ENCODE results near the gene NHSL2. TPM values are rescaled to one million over a fixed set of nuclear protein-coding genes. Genes with fewer than 3 reads are reported as not detected.

NHSL2 gene
- total and polyA plus RNA-seq, 2 of the 13 experiments (the other 11 are each of a cell fraction or from before 2014, with no cell fraction given), result not detected

DNA sequence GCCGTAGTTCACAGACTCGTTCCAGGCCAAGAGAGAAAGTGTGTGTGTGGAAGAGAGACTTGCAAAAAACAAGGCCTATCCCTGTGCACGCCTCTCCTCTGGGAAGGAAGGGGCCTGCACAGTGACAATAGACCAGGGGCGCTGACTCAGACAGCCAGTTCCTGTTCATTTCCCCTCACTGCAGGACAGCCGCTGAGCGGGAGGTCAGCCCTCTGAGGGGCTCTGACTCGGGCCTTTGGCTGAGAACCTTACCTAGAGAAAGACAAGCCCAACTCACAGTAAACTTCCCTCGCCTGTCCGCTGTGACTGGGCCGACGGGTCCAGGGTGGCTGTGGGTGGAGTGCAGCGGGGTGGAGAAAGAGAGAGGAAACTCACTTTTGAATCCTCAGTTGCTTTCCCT is 169.0 kb downstream of the NHSL2 start:
- intact Hi-C loops (cut with micrococcal nuclease; ENCODE audit: unreplicated experiment) (no loop called here), in situ Hi-C loops (cut with HindIII; ENCODE audit: extremely low pct_ligation_motif_present, low pct_unique_long_range_greater_than_20kb) (no loop called here)
- TF ChIP-seq, protein P1, sequence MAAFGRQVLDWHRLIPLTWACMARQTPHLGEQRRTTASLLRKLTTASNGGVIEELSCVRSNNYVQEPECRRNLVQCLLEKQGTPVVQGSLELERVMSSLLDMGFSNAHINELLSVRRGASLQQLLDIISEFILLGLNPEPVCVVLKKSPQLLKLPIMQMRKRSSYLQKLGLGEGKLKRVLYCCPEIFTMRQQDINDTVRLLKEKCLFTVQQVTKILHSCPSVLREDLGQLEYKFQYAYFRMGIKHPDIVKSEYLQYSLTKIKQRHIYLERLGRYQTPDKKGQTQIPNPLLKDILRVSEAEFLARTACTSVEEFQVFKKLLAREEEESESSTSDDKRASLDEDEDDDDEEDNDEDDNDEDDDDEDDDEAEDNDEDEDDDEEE (CRISPR knock-in tag; IDR thresholded peaks at IDR 0.05), result no peak
- no peak for TF ChIP-seq HNF1A (IDR thresholded peaks at IDR 0.05; ENCODE audit: low read depth)
- TF ChIP-seq HNF1A (CRISPR knock-in tag; IDR thresholded peaks at IDR 0.05; ENCODE audit: borderline replicate concordance), result no peak
- TF ChIP-seq ZNF124 (CRISPR knock-in tag; IDR thresholded peaks at IDR 0.05), result no peak
- no peak for TF ChIP-seq ZNF710 (CRISPR knock-in tag; IDR thresholded peaks at IDR 0.05; ENCODE audit: borderline replicate concordance)
- no peak for TF ChIP-seq HIVEP1 (CRISPR knock-in tag; IDR thresholded peaks at IDR 0.05)
- no peak for TF ChIP-seq ZNF430 (CRISPR knock-in tag; IDR thresholded peaks at IDR 0.05)
- no peak for TF ChIP-seq ZNF256 (CRISPR knock-in tag; conservative IDR thresholded peaks at IDR 0.05)
- TF ChIP-seq SALL2 (CRISPR knock-in tag; IDR thresholded peaks at IDR 0.05), result no peak
- H3K9me3 ChIP-seq (ENCODE audit: low read length), result no peaks in the 10 kb centered on the region
- H3K9ac ChIP-seq (ENCODE audit: insufficient read depth, low read depth, low read length), result no peak overlapping the region
- WGBS (ENCODE audit: low lambda C conversion rate), result 58% methylated on average over 7 of the region's 12 CpGs
- H3K4me2 ChIP-seq (ENCODE audit: low read depth, low read length), result no peak overlapping the region
- BruUV-seq (replicated peaks), result no TSS peak
- ChIA-PET POLR2A (no interaction called here), CTCF (ENCODE audit: low intra/inter-chr PET ratio, low total read pairs) (no interaction called here)
- no peak for DNase-seq (ENCODE audit: low spot score)
- no peak for FAIRE-seq
- no peak overlapping the region for H3K27ac ChIP-seq (ENCODE audit: extremely low read length, insufficient read depth, low read length)
- ATAC-seq, result no peak
- H3K79me2 ChIP-seq (ENCODE audit: insufficient read depth, low read length), result no peaks in the 10 kb centered on the region
- H3K4me3 ChIP-seq (replicated peaks in 1 of 3; ENCODE audit: insufficient read depth in 1 of 3, low read depth in 2 of 3, low read length in 3 of 3), result no peak overlapping the region
- no peaks in the 10 kb centered on the region for H4K20me1 ChIP-seq (ENCODE audit: insufficient read depth, low read length)
- no peak overlapping the region for H2AFZ ChIP-seq (ENCODE audit: low read length)
- no peaks in the 10 kb centered on the region for H3K4me1 ChIP-seq (ENCODE audit: insufficient read depth, low read length)
- no peaks in the 10 kb centered on the region for H3K36me3 ChIP-seq (replicated peaks in 1 of 2; ENCODE audit: control insufficient read depth in 1 of 2, insufficient read depth in 2 of 2, low read length in 2 of 2)
- peaks cover 0 to 1% of the 10 kb centered on the region in 2 experiments; a peak in 2 of 5 replicates for H3K27me3 ChIP-seq (ENCODE audit: control insufficient read depth in 1 of 2, insufficient read depth in 2 of 2, low read length in 2 of 2)

All from HepG2 (cell line).